Loucy (cell line): ENCODE measurements around the gene TRABD2B.

Source experiments
- EZH2phosphoT487 ChIP-seq: fragments of 200-600 bp; IDR thresholded peaks from 2 replicates; pipeline ENCODE4 v1.6.1; 2018; ENCODE audit warnings: antibody characterized with exemption, mild to moderate bottlenecking, moderate library complexity, borderline replicate concordance
- TF ChIP-seq, protein P1 (sequence below): fragments of 200-600 bp; sonication (generic); conservative IDR thresholded peaks from 2 replicates; pipeline ENCODE4 v1.5.1; 2014; ENCODE audit warnings: mild to moderate bottlenecking, antibody characterized with exemption, low read length

DNA sequence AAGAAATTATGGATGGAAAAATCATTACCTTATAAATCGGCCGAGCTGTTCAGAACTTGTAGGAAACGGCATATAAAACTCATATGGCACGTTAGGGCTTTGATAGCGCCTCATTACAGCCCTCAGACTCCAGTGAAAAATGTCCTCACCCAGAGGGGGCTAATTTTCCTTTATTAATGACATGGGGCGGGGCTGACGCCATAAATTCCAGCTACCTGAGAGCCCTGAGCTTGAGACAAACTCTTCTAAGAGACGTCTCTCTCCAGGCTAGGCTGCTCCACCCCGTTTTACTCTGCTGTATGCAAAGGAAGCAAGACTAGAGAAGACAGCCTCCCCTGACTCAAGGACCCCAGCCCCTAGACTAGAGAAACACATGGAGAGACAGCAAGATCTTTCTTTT, 149.4 kb downstream of the TRABD2B start:
- TF ChIP-seq, protein P1, sequence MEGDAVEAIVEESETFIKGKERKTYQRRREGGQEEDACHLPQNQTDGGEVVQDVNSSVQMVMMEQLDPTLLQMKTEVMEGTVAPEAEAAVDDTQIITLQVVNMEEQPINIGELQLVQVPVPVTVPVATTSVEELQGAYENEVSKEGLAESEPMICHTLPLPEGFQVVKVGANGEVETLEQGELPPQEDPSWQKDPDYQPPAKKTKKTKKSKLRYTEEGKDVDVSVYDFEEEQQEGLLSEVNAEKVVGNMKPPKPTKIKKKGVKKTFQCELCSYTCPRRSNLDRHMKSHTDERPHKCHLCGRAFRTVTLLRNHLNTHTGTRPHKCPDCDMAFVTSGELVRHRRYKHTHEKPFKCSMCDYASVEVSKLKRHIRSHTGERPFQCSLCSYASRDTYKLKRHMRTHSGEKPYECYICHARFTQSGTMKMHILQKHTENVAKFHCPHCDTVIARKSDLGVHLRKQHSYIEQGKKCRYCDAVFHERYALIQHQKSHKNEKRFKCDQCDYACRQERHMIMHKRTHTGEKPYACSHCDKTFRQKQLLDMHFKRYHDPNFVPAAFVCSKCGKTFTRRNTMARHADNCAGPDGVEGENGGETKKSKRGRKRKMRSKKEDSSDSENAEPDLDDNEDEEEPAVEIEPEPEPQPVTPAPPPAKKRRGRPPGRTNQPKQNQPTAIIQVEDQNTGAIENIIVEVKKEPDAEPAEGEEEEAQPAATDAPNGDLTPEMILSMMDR: no peak
- no peak for TF ChIP-seq EZH2phosphoT487
